HUES6 (cell line): Measurements from ENCODE around the gene CIB4.

ENCODE experiments used
- H3K27ac ChIP-seq: 2 replicates; pipeline ENCODE4 v1.7.0; 2013; ENCODE audit warnings: low read depth, mild to moderate bottlenecking, low read length, inconsistent platforms
- H3K27me3 ChIP-seq: 2 replicates; pipeline ENCODE4 v1.6.1; 2013; ENCODE audit warnings: low read length; ENCODE audit not compliant: control insufficient read depth, insufficient read depth
- H3K36me3 ChIP-seq: 2 replicates; pipeline ENCODE4 v1.6.1; 2013; ENCODE audit warnings: low read length; ENCODE audit not compliant: control insufficient read depth, insufficient read depth
- H3K4me1 ChIP-seq: 2 replicates; pipeline ENCODE4 v1.6.1; 2013; ENCODE audit warnings: low read length; ENCODE audit not compliant: control insufficient read depth, insufficient read depth
- H3K4me3 ChIP-seq: 2 replicates; pipeline ENCODE4 v1.5.1; 2013; ENCODE audit warnings: low read depth, low read length
- H3K9ac ChIP-seq: one replicate; pipeline ENCODE4 v1.6.1; 2013; ENCODE audit warnings: mild to moderate bottlenecking, low read length
- H3K9me3 ChIP-seq: 2 replicates; pipeline ENCODE4 v1.6.1; 2013; ENCODE audit warnings: low read depth, low read length; ENCODE audit not compliant: control insufficient read depth, insufficient read depth

The CIB4 gene

DNA sequence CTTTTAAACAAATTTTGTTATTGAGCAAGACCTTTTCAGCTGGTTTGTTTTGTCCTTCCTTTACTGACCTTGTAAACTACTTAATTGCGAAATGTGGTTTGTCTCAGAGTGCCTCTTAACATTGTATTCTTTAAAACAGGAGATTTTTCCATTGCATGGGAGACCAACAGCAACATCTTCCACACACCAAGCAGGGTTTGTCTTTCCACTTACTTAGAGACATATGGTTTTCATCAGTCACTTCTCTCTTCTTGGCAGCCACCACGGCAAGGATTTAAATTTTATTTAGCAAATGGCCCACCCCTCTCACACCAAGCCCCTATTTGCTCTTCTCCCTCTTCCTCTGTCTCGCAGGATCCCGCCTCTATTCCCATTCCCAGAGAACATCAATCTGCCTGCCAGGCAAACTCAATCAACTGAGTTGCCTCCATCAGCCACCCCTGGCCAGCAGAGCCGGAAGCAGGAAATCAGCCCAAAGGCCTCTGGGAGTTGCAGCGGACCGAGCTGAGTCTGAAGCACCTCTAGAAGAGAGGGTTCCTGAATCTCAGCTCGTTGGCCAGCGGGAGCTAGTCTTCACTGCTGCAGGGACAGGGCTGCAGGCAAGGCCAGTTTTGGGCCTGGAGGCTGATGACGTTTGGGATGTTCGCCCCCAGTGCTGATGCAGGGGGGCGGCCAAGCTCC lies 11.3 kb upstream of the CIB4 start:
- Histone ChIP-seq H3K27me3 (no peaks in the 10 kb centered on the region), H3K4me3 (no peak overlapping the region), H3K27ac (no peak overlapping the region), H3K9me3 (no peaks in the 10 kb centered on the region), H3K4me1 (peaks cover 23% of the 10 kb centered on the region), H3K36me3 (no peaks in the 10 kb centered on the region), H3K9ac (no peak overlapping the region)

DNA sequence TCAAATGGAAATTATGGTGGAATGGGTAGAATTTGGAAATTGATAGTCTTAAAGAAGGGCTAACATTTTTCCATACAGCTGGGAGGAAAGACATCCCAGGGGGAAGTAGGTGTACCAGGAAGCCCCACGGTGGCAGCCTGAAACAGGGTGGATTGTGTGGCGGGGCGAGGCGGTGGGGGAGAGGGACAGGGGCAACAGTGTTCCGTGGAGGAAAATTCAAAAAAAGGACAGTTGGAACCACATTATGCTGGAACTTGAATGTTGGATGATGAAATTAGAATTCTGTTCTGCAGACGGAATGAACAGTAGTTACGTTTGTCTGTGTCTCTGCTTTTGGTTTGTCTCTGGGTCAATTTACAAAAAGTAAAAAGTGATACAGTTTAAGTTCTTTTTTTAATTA lies 10.6 kb upstream of the CIB4 start:
- Histone ChIP-seq H3K4me1 (peaks cover 28% of the 10 kb centered on the region), H3K36me3 (no peaks in the 10 kb centered on the region), H3K27ac (no peak overlapping the region), H3K4me3 (no peak overlapping the region), H3K9ac (no peak overlapping the region), H3K9me3 (no peaks in the 10 kb centered on the region), H3K27me3 (no peaks in the 10 kb centered on the region)

DNA sequence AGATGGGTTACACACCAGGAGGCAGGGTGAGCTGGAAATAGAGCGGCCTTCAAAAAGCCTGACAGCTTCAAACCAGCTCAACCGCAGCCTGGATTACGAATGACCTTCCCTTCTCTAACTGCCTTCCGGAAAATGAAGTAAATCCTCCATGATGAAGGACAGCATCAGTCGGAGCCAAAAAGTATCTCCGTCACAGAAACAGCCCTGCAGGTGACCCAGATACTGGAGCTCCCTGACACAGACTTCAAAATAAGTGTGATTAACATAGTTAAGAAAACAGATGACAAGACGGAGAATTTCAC lies 10.3 kb upstream of the CIB4 start:
- Histone ChIP-seq H3K9ac (no peak overlapping the region), H3K4me3 (no peak overlapping the region), H3K27ac (no peak overlapping the region), H3K27me3 (no peaks in the 10 kb centered on the region), H3K9me3 (no peaks in the 10 kb centered on the region), H3K4me1 (peaks cover 28% of the 10 kb centered on the region), H3K36me3 (no peaks in the 10 kb centered on the region)

DNA sequence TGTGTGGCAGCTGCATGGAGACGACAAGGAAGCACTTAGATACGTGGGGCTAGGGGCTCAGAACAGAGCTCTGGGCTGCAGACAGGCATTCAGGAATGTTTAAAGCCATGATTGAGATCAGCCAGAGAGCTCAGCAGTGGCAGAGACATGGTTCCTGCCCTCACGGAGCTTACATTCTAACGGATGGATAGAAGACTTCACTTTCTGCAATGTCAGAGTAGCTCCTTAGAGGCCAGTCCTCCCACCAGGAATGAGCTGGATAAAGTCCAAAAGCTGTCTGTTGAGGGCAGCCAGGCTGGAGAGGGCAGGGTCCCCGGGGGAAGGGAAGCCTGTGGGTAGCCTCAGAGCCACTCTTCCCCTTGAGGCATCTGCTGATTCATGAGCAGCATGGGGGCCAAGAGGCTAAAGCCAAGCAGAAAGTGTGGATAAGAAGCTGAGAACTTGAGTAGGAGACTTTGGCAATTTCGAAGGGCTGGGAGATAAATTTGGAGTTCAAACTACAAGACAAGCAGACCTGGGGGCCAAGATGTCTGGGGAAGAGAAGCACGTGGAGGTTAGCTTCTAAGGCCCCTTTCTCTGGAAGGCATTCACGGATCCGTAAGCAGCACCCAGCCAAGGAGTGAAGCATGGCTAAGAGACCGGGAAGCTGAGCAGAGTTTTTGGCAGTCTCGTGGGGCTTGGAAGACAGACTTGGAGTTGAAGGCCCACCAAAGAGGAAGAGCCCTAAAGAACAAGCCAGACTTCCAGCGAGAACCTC lies 9.7 kb upstream of the CIB4 start:
- Histone ChIP-seq H3K9me3 (no peaks in the 10 kb centered on the region), H3K4me1 (peaks cover 28% of the 10 kb centered on the region), H3K27me3 (no peaks in the 10 kb centered on the region), H3K4me3 (no peak overlapping the region), H3K27ac (no peak overlapping the region), H3K9ac (no peak overlapping the region), H3K36me3 (no peaks in the 10 kb centered on the region)

DNA sequence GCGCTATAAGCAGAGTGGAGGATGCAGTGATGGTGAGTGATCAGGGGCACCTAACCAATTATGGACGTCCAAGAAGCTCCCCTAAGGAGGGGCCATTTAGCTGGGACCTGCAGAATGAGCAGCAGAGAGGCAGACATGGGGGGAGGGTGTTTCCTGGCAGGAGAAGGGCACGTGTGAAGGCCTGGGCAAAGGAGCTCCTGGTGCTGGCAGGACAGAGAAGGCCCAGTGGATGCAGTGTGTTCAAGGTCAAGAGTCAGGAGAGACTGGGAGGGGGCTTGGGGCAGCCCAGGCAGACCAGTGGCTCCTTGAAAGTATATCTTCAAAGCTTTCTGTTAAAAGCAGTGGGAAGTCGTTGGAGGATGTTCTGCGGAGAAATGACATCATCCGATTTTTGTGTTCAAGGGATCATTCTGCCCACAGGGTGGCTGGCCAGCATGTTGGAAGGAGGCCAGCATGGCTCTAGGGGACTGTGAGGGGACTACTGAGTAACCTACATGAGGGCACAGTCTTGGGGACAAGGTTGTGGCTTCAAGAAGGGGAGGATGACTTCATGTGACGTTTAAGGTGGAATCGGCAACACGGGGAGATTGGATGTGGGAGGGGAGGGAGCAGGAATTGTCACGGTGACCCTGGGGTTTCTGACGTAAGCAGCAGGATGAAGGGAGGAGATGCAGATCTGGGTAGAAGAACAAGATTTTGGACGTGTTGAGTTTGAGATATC lies 9.0 kb upstream of the CIB4 start:
- Histone ChIP-seq H3K4me3 (no peak overlapping the region), H3K27me3 (no peaks in the 10 kb centered on the region), H3K9me3 (no peaks in the 10 kb centered on the region), H3K9ac (no peak overlapping the region), H3K36me3 (no peaks in the 10 kb centered on the region), H3K4me1 (peaks cover 24% of the 10 kb centered on the region), H3K27ac (no peak overlapping the region)

DNA sequence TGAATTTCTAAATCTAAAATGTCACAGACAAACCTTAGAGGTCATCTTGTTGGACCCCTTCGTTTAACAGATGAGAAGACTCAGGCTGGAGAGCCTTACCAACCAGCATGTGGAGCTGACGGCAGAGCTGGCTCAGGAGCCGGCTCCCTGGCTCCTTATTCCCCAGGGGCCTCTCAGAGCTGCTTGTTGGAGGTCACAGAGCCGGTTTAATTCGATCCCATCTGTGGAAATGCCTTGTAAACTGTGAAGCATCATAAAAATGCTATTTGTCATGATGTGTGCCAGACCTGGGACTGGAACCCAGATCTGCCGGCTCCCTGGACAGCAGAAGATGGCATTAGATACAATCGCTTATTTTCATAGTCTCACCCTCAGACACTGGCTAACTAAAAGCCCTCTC lies 8.2 kb upstream of the CIB4 start:
- no peaks in the 10 kb centered on the region for H3K27me3 ChIP-seq
- no peaks in the 10 kb centered on the region for H3K9me3 ChIP-seq
- no peak overlapping the region for H3K9ac ChIP-seq
- H3K36me3 ChIP-seq = no peaks in the 10 kb centered on the region
- peaks cover 17% of the 10 kb centered on the region for H3K4me1 ChIP-seq
- no peak overlapping the region for H3K27ac ChIP-seq
- no peak overlapping the region for H3K4me3 ChIP-seq

DNA sequence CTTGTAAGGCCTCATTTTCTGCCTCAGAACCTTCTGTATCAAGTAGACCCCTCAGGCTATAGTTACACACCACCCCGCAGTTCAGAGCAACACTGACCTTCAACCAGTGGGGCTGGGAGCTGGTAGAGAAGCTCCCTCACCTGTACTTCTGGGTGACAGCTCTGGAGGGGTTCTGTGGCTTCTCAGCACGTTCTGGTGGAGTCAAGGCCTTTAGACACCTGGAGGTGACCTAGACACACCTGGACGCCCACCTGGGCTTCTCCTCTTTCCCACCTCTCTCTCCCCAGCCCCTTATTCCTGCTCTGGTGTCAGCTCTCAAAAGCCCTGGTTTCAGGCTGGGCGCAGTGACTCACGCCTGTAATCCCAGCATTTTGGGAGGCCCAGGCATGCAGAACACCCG lies 7.3 kb upstream of the CIB4 start:
- no peaks in the 10 kb centered on the region for H3K36me3 ChIP-seq

DNA sequence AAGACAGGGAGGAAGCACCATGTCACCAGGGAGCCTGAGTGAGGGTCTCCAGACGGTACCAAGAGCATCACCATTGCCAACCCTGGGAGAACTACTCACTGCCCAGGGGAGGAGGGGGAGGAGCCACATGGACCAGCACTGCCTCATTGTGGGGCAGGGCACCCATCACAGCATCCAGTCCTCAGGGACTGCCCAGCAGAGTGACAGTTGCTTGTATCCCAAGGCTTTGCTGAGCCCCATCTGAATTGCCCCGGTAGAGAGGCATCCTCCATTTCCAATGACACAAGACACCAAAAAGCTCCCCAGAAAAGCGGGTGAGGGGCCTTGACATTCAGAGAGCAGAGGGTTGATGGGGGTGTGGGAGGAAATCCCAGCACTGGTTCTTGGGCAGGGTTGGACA lies 6.8 kb upstream of the CIB4 start:
- H3K4me1 ChIP-seq = 0 out of 2 replicates have a peak, but pooled peaks cover 10% of the 10 kb centered on the region
- no peak overlapping the region for H3K4me3 ChIP-seq
- H3K27me3 ChIP-seq = no peaks in the 10 kb centered on the region

More for the DNA sequence above, 7.3 kb upstream of the CIB4 start:
- Histone ChIP-seq H3K4me3 (no peak overlapping the region), H3K4me1 (peaks cover 10% of the 10 kb centered on the region; the same call in 1 of the 2 replicates), H3K9me3 (no peaks in the 10 kb centered on the region), H3K27ac (no peak overlapping the region), H3K9ac (no peak overlapping the region), H3K27me3 (no peaks in the 10 kb centered on the region)

DNA sequence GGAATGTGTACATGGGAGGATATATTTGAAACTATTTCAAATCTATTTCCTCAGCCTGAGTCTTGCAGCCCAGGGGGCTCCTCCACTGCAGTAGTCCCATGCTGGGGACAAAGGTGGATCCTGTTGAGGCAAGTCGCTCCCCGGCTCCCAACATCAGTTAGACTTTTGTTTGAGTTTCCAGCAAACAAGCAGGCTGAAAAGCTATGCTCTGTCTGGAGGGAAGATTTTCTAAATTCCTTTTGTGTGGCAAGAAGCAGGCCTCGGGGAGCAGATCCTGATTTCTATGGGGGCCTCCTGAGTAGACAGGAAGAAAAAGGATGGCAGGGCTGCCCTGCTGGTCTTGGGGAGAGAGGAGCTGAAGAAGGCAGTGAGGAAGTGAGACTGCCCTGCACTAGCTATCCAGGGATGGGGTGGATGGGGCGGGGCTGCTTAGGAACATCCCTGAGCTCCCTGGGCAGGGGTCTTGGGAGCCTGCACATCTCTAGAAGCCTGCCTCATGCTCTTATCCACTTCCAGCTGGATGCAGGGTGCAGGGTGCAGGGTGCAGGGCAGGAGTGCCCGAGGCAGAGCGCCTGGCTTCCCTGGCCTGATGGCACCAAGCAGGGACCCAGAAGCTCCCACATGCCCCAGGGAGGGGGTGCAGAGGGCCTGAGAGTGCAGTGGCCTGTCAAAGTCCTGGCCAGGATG lies 6.0 kb upstream of the CIB4 start:
- no peak overlapping the region for H3K9ac ChIP-seq
- no peaks in the 10 kb centered on the region for H3K27me3 ChIP-seq
- 0 out of 2 replicates have a peak, but pooled peaks cover 9% of the 10 kb centered on the region for H3K4me1 ChIP-seq
- no peaks in the 10 kb centered on the region for H3K36me3 ChIP-seq
- no peak overlapping the region for H3K27ac ChIP-seq
- H3K4me3 ChIP-seq = no peak overlapping the region
- H3K9me3 ChIP-seq = no peaks in the 10 kb centered on the region

More for the DNA sequence above, 6.8 kb upstream of the CIB4 start:
- no peaks in the 10 kb centered on the region for H3K9me3 ChIP-seq
- H3K36me3 ChIP-seq = no peaks in the 10 kb centered on the region
- H3K9ac ChIP-seq = no peak overlapping the region
- no peak overlapping the region for H3K27ac ChIP-seq

DNA sequence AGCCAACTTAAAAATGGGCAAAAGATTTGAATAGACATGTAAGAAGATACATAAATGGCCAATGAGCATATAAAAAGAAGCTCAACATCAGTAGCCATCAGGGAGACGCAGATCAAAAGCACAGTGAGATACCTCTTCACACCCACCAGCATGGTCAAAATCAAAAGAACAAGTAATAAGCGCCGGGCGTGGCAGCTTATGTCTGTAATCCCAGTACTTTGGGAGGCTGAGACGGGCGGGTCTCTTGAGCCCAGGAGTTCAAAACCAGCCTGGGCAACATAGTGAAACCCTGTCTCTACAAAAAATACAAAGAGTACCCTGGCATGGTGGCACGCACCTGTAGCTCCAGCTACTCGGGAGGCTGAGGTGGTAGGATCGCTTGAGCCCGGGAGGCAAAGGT lies 4.6 kb upstream of the CIB4 start:
- Histone ChIP-seq H3K27ac (no peak overlapping the region), H3K4me1 (peaks cover 9% of the 10 kb centered on the region; the same call in 1 of the 2 replicates), H3K27me3 (no peaks in the 10 kb centered on the region), H3K9ac (no peak overlapping the region), H3K9me3 (no peaks in the 10 kb centered on the region), H3K4me3 (no peak overlapping the region), H3K36me3 (no peaks in the 10 kb centered on the region)
